ENCODE results near the gene KLF2.
"Not testable (repeated sequence)": the region's sequence is repeated elsewhere in the genome, so short reads cannot be mapped to it uniquely, and the experiment has no call there.

Gene KLF2

GRCh38 chr19:16324384-16325160 lies at the start of gene KLF2:
Gene KLF2 (plus strand): TSS chr19:16324826. CDS start chr19:16324924, 98 bp downstream.
- TF ChIP-seq CTCF (IDR thresholded peaks at IDR 0.05; ENCODE audit: insufficient read depth, low read depth, low read length, missing control alignments), result no peak
- peak within 1 kb of the TSS; percentile 56 for H3K4me3 ChIP-seq (ENCODE audit: low read depth, low read length)
- peak; percentile 95 for DNase-seq (ENCODE audit: low read depth)

- DNase-seq (ENCODE audit: low read depth), result no peak
- no peak for TF ChIP-seq CTCF (IDR thresholded peaks at IDR 0.05; ENCODE audit: insufficient read depth, low read depth, low read length, missing control alignments)
- H3K4me3 ChIP-seq (ENCODE audit: low read depth, low read length), result no peak overlapping the region
These were observed 44.3 kb upstream of the KLF2 start for GRCh38 chr19:16280306-16280705.

GRCh38 chr19:16281743-16282142 lies 42.9 kb upstream of the KLF2 start:
- no peak for TF ChIP-seq CTCF (IDR thresholded peaks at IDR 0.05; ENCODE audit: insufficient read depth, low read depth, low read length, missing control alignments)
- H3K4me3 ChIP-seq (ENCODE audit: low read depth, low read length), result no peak overlapping the region
- no peak for DNase-seq (ENCODE audit: low read depth)

- TF ChIP-seq CTCF (IDR thresholded peaks at IDR 0.05; ENCODE audit: insufficient read depth, low read depth, low read length, missing control alignments), result no peak
- H3K4me3 ChIP-seq (ENCODE audit: low read depth, low read length), result no peak overlapping the region
- peak; percentile 57 for DNase-seq (ENCODE audit: low read depth)
These were observed 41.2 kb upstream of the KLF2 start for GRCh38 chr19:16283210-16284061.

GRCh38 chr19:16284505-16284904 lies 40.1 kb upstream of the KLF2 start:
- TF ChIP-seq CTCF (IDR thresholded peaks at IDR 0.05; ENCODE audit: insufficient read depth, low read depth, low read length, missing control alignments), result no peak
- no peak for DNase-seq (ENCODE audit: low read depth)
- no peak overlapping the region for H3K4me3 ChIP-seq (ENCODE audit: low read depth, low read length)

GRCh38 chr19:16285079-16285478 lies 39.5 kb upstream of the KLF2 start:
- not testable (repeated sequence) for DNase-seq (ENCODE audit: low read depth); H3K4me3 ChIP-seq (ENCODE audit: low read depth, low read length)

- no peak overlapping the region for H3K4me3 ChIP-seq (ENCODE audit: low read depth, low read length)
- TF ChIP-seq CTCF (IDR thresholded peaks at IDR 0.05; ENCODE audit: insufficient read depth, low read depth, low read length, missing control alignments), result no peak
- no peak for DNase-seq (ENCODE audit: low read depth)
These were observed 38.7 kb upstream of the KLF2 start for GRCh38 chr19:16285769-16286498.
